ENCODE data around the gene AIG1.

Gene AIG1

GRCh38 chr6:143362192-143362558, 301.5 kb downstream of the AIG1 start:
- DNase-seq (ENCODE audit: low read depth in 2 of 2): no peak

GRCh38 chr6:143363299-143363698, 302.6 kb downstream of the AIG1 start:
- DNase-seq (ENCODE audit: low read depth in 2 of 2): no peak

GRCh38 chr6:143368426-143368825, 307.7 kb downstream of the AIG1 start:
- no peak for DNase-seq (ENCODE audit: low read depth in 2 of 2)

- DNase-seq (ENCODE audit: low read depth in 2 of 2): no peak
Measured at GRCh38 chr6:143369971-143370370, 309.3 kb downstream of the AIG1 start.

GRCh38 chr6:143370812-143371370, 310.2 kb downstream of the AIG1 start:
- DNase-seq (ENCODE audit: low read depth in 2 of 2): no peak

GRCh38 chr6:143372199-143372882, 311.7 kb downstream of the AIG1 start:
- no peak for DNase-seq (ENCODE audit: low read depth in 2 of 2)

GRCh38 chr6:143374014-143374413, 313.3 kb downstream of the AIG1 start:
- no peak for DNase-seq (ENCODE audit: low read depth in 2 of 2)

- DNase-seq (ENCODE audit: low read depth in 2 of 2): no peak
Measured at GRCh38 chr6:143375022-143375585, 314.4 kb downstream of the AIG1 start.

- DNase-seq (ENCODE audit: low read depth in 2 of 2): no peak
Measured at GRCh38 chr6:143376375-143376774, 315.7 kb downstream of the AIG1 start.

GRCh38 chr6:143376861-143377260, 316.2 kb downstream of the AIG1 start:
- DNase-seq (ENCODE audit: low read depth in 2 of 2): no peak

GRCh38 chr6:143385636-143386035, 324.9 kb downstream of the AIG1 start:
- DNase-seq (ENCODE audit: low read depth in 2 of 2): no peak

GRCh38 chr6:143390278-143390677, 329.6 kb downstream of the AIG1 start:
- DNase-seq (ENCODE audit: low read depth in 2 of 2): no peak

Data from stimulated activated CD8-positive, alpha-beta memory T cell treated with anti-CD3 and anti-CD28 coated beads, Interleukin-7, amount 100 ng/mL, for 1 hour (primary cell).